Prostate gland (tissue), 2 donors: Measurements from ENCODE around the gene FAM180A.

Experiments
- POLR2A ChIP-seq: fragments of 450-650 bp; IDR thresholded peaks from one replicate; pipeline ENCODE4 v1.6.1; 2016; ENCODE audit warnings: antibody characterized with exemption, mild to moderate bottlenecking
- POLR2AphosphoS5 ChIP-seq: sonication (generic); formaldehyde crosslinking; IDR thresholded peaks from one replicate; pipeline ENCODE4 v1.6.1; 2017; ENCODE audit warnings: antibody characterized with exemption
- TF ChIP-seq, protein P1 (sequence below), 4 experiments: fragments of 200-600 bp in 2 of 4; fragments of 450-650 bp in 2 of 4; sonication (generic) in 2 of 4; IDR thresholded peaks; 1 replicate in 3 of 4; 2 replicates in 1 of 4; pipeline ENCODE4 v1.5.1; 2016 to 2019; ENCODE audit warnings: antibody characterized with exemption in 4 of 4, mild to moderate bottlenecking in 2 of 4, moderate library complexity in 2 of 4

DNA sequence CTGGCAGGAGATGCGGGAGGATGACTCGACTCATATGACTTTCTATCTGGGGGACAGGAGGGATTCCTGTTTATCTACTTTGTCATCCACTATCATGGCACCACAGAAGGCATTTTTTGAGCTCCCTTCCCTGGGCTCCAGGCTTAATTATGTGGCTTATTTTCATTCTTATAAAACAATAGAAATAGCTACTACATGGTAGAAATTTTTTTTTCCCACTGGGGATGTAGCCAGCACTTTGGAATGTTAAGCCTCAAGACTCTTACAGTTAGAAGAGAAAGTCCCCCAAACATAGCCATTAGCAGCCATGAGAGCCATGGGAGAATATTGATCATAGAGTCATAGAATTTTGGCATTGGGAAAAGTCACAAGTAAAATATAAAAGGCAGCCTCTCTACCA, 14.6 kb upstream of the FAM180A start:
- TF ChIP-seq POLR2A: no peak
- TF ChIP-seq, protein P1, sequence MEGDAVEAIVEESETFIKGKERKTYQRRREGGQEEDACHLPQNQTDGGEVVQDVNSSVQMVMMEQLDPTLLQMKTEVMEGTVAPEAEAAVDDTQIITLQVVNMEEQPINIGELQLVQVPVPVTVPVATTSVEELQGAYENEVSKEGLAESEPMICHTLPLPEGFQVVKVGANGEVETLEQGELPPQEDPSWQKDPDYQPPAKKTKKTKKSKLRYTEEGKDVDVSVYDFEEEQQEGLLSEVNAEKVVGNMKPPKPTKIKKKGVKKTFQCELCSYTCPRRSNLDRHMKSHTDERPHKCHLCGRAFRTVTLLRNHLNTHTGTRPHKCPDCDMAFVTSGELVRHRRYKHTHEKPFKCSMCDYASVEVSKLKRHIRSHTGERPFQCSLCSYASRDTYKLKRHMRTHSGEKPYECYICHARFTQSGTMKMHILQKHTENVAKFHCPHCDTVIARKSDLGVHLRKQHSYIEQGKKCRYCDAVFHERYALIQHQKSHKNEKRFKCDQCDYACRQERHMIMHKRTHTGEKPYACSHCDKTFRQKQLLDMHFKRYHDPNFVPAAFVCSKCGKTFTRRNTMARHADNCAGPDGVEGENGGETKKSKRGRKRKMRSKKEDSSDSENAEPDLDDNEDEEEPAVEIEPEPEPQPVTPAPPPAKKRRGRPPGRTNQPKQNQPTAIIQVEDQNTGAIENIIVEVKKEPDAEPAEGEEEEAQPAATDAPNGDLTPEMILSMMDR (IDR thresholded peaks at IDR 0.05): no peak
- no peak for TF ChIP-seq POLR2AphosphoS5
